Measurements from ENCODE around the gene ZNF320.
A peak's percentile ranks its signal among the peaks of the same experiment; 100 is the strongest.

Gene ZNF320

GRCh38 chr19:52898101-52898500 is 666 bp upstream of the ZNF320 start:
- H3K4me3 ChIP-seq (ENCODE audit: low read depth, low read length), result no peak overlapping the region
- no peaks in the 10 kb centered on the region for H3K9me3 ChIP-seq (ENCODE audit: control insufficient read depth, insufficient read depth, low read depth, low read length)
- CTCF ChIA-PET, result no interaction called here
- POLR2A ChIA-PET, result no interaction called here
- no peak overlapping the region for H3K27ac ChIP-seq (ENCODE audit: extremely low read depth, low read depth, low read length)
- no peaks in the 10 kb centered on the region for H3K4me1 ChIP-seq (ENCODE audit: control insufficient read depth, insufficient read depth, low read length)
- TF ChIP-seq ZNF626 (tag by site-specific recombination; IDR thresholded peaks at IDR 0.05) (no peak), ZNF121 (tag by site-specific recombination; IDR thresholded peaks at IDR 0.05) (no peak), ZNF529 (tag by site-specific recombination; IDR thresholded peaks at IDR 0.05; ENCODE audit: insufficient replicate concordance) (no peak), ZNF175 (tag by site-specific recombination; IDR thresholded peaks at IDR 0.05) (no peak), ZBTB26 (tag by site-specific recombination; optimal IDR thresholded peaks at IDR 0.05) (no peak), REPIN1 (tag by site-specific recombination; IDR thresholded peaks at IDR 0.05; ENCODE audit: low read depth) (no peak), ZNF843 (tag by site-specific recombination; IDR thresholded peaks at IDR 0.05) (no peak), ZNF48 (tag by site-specific recombination; IDR thresholded peaks at IDR 0.05) (no peak), ZNF660 (tag by site-specific recombination; IDR thresholded peaks at IDR 0.05) (no peak), SETDB1 (IDR thresholded peaks at IDR 0.05; ENCODE audit: insufficient read length, low read length) (no peak), ZNF391 (tag by site-specific recombination; IDR thresholded peaks at IDR 0.05; ENCODE audit: borderline replicate concordance, low read depth) (no peak), ZNF202 (tag by site-specific recombination; IDR thresholded peaks at IDR 0.05; ENCODE audit: borderline replicate concordance) (no peak), ZBTB7A (tag by site-specific recombination; IDR thresholded peaks at IDR 0.05; ENCODE audit: low read depth) (no peak), ZNF24 (tag by site-specific recombination; IDR thresholded peaks at IDR 0.05) (no peak)
- TF ChIP-seq, protein P1, sequence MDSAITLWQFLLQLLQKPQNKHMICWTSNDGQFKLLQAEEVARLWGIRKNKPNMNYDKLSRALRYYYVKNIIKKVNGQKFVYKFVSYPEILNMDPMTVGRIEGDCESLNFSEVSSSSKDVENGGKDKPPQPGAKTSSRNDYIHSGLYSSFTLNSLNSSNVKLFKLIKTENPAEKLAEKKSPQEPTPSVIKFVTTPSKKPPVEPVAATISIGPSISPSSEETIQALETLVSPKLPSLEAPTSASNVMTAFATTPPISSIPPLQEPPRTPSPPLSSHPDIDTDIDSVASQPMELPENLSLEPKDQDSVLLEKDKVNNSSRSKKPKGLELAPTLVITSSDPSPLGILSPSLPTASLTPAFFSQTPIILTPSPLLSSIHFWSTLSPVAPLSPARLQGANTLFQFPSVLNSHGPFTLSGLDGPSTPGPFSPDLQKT (IDR thresholded peaks at IDR 0.05; ENCODE audit: borderline replicate concordance, low read depth, low read length), result no peak
- TF ChIP-seq, protein P2, sequence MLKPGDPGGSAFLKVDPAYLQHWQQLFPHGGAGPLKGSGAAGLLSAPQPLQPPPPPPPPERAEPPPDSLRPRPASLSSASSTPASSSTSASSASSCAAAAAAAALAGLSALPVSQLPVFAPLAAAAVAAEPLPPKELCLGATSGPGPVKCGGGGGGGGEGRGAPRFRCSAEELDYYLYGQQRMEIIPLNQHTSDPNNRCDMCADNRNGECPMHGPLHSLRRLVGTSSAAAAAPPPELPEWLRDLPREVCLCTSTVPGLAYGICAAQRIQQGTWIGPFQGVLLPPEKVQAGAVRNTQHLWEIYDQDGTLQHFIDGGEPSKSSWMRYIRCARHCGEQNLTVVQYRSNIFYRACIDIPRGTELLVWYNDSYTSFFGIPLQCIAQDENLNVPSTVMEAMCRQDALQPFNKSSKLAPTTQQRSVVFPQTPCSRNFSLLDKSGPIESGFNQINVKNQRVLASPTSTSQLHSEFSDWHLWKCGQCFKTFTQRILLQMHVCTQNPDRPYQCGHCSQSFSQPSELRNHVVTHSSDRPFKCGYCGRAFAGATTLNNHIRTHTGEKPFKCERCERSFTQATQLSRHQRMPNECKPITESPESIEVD (tag by site-specific recombination; IDR thresholded peaks at IDR 0.05), result no peak
- TF ChIP-seq, protein P3, sequence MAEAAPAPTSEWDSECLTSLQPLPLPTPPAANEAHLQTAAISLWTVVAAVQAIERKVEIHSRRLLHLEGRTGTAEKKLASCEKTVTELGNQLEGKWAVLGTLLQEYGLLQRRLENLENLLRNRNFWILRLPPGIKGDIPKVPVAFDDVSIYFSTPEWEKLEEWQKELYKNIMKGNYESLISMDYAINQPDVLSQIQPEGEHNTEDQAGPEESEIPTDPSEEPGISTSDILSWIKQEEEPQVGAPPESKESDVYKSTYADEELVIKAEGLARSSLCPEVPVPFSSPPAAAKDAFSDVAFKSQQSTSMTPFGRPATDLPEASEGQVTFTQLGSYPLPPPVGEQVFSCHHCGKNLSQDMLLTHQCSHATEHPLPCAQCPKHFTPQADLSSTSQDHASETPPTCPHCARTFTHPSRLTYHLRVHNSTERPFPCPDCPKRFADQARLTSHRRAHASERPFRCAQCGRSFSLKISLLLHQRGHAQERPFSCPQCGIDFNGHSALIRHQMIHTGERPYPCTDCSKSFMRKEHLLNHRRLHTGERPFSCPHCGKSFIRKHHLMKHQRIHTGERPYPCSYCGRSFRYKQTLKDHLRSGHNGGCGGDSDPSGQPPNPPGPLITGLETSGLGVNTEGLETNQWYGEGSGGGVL (tag by site-specific recombination; IDR thresholded peaks at IDR 0.05), result no peak
- H3K36me3 ChIP-seq (ENCODE audit: control insufficient read depth in 2 of 2, insufficient read depth in 1 of 2, low read length in 2 of 2), result no peaks in the 10 kb centered on the region

GRCh38 chr19:52896431-52897137 is 851 bp downstream of the ZNF320 start:
- Histone ChIP-seq H3K9me3 (ENCODE audit: control insufficient read depth, insufficient read depth, low read depth, low read length) (no peaks in the 10 kb centered on the region), H3K27ac (ENCODE audit: extremely low read depth, low read depth, low read length) (no peak overlapping the region), H3K4me1 (ENCODE audit: control insufficient read depth, insufficient read depth, low read length) (no peaks in the 10 kb centered on the region), H3K4me3 (ENCODE audit: low read depth, low read length) (peak overlapping the region; percentile 50), H3K36me3 (ENCODE audit: control insufficient read depth in 2 of 2, insufficient read depth in 1 of 2, low read length in 2 of 2) (no peaks in the 10 kb centered on the region)
- CTCF ChIA-PET, result no interaction called here
- POLR2A ChIA-PET, result no interaction called here
- 0 out of 2 replicates have a peak, but pooled peaks have one; percentile 8 for TF ChIP-seq ZNF335 (tag by site-specific recombination; conservative IDR thresholded peaks at IDR 0.05)
- TF ChIP-seq, protein P4, sequence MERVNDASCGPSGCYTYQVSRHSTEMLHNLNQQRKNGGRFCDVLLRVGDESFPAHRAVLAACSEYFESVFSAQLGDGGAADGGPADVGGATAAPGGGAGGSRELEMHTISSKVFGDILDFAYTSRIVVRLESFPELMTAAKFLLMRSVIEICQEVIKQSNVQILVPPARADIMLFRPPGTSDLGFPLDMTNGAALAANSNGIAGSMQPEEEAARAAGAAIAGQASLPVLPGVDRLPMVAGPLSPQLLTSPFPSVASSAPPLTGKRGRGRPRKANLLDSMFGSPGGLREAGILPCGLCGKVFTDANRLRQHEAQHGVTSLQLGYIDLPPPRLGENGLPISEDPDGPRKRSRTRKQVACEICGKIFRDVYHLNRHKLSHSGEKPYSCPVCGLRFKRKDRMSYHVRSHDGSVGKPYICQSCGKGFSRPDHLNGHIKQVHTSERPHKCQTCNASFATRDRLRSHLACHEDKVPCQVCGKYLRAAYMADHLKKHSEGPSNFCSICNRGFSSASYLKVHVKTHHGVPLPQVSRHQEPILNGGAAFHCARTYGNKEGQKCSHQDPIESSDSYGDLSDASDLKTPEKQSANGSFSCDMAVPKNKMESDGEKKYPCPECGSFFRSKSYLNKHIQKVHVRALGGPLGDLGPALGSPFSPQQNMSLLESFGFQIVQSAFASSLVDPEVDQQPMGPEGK (tag by site-specific recombination; IDR thresholded peaks at IDR 0.05), result no peak
